SK-N-MC (cell line): ENCODE results near the gene ITSN1.

Experiments
- EZH2 ChIP-seq: fragments of 200-600 bp; sonication (generic); IDR thresholded peaks from one replicate; pipeline ENCODE4 v1.6.1; 2017; ENCODE audit warnings: antibody characterized with exemption
- POLR2AphosphoS5 ChIP-seq: IDR thresholded peaks from 2 replicates; pipeline ENCODE4 v1.6.1; 2012; ENCODE audit warnings: mild to moderate bottlenecking, low read depth, low read length, borderline replicate concordance

GRCh38 chr21:33937931-33938339, 295.6 kb downstream of the ITSN1 start:
- TF ChIP-seq EZH2 (no peak), POLR2AphosphoS5 (no peak)
